DMS53 treated with DMSO at 0.1 percent for 48 hours (cell line): Measurements from ENCODE around the gene OR2V1.

ENCODE experiments used
- DNase-seq: peaks from one replicate; lab custom pipeline; 2025; ENCODE audit not compliant: unreplicated experiment; lab: John Stamatoyannopoulos, UW

OR2V1 gene

DNA sequence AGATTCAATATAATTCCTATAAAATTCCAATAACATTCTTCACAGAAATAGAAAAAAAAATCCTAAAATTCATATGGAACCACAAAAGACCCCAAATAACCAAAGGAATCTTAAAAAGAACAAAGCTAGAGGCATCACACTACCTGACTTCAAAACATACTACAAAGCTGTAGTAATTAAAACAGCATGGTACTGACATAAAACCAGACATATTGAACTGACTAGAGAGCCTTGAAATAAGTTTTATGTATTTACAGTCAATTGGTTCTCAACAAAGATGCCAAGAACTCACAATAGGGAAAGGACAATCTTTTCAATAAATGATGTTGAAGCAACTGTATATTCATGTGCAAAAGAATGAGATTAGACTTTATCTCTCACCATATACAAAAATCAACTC is 54.0 kb downstream of the OR2V1 start:
- no peak for DNase-seq
